NCI-H345 (cell line): ENCODE measurements around the gene NAALADL2.
A peak's percentile ranks its signal among the peaks of the same experiment; 100 is the strongest.
"Not testable (repeated sequence)": the region's sequence is repeated elsewhere in the genome, so short reads cannot be mapped to it uniquely, and the experiment has no call there.

Source experiments
- DNase-seq: peaks from one replicate; lab custom pipeline; 2025; lab: John Stamatoyannopoulos, UW

The NAALADL2 gene

GRCh38 chr3:175764722-175765121 is 905.6 kb downstream of the NAALADL2 start:
- DNase-seq: no peak

DNA sequence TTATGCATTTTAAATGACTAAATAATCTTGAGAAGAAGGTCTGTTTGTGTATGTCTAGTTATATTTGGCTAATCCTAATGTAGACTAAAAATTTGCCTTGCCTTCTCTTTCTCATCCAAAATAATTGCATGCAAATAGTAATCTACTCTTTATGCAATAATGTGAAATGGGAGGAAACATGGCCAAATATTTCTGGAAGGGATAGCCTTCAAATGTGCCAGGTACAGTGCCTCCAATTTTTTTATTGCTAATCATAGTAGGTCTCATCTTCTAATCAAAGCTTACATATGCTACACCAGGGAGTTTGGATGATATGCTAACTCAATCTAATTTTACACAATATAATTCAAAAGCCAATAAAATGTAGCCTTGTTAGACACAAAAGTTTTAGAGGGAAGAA is 911.3 kb downstream of the NAALADL2 start:
- no peak for DNase-seq

DNA sequence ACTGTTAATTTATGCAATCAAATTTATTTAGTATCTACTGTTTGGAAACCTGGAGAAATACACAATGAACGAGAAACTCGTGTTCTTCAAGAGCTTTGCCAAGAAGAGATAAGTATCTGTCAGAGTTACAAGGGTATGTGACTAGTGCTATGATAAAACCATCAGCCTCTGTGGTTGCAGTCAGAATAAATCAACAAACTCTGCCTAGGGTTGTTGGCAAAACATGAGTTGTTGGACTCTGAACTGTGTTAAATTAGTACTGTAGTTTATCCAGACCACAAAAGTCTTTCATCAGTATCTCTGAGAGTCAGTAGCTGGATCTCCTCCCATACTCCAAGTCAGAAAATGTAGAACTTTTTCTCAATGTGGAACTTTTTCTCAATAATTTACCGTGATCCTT is 918.4 kb downstream of the NAALADL2 start:
- no peak for DNase-seq

DNA sequence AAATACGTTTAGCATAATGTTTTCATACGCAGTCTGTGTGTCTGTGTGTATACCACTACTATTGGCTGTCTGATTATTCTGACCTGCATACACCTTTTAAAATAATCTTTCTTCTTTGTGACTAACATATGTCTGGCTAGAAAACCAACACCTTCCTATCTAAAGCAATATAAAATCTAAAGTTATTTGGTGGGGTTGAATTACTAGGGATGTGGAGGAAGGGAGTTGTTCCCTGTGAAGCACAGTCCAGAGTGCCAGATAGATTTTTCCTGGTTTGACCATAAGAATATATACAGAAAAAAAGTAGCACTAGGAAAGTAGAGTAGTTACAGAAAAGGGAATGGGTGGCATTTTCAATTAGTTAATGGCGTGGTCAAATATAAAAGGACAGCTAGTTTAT is 918.8 kb downstream of the NAALADL2 start:
- DNase-seq: no peak

- no peak for DNase-seq
Measured at GRCh38 chr3:175778994-175779393, 919.9 kb downstream of the NAALADL2 start.

GRCh38 chr3:175787109-175787508 is 928.0 kb downstream of the NAALADL2 start:
- DNase-seq: not testable (repeated sequence)

GRCh38 chr3:175792245-175792644 is 933.1 kb downstream of the NAALADL2 start:
- no peak for DNase-seq

DNA sequence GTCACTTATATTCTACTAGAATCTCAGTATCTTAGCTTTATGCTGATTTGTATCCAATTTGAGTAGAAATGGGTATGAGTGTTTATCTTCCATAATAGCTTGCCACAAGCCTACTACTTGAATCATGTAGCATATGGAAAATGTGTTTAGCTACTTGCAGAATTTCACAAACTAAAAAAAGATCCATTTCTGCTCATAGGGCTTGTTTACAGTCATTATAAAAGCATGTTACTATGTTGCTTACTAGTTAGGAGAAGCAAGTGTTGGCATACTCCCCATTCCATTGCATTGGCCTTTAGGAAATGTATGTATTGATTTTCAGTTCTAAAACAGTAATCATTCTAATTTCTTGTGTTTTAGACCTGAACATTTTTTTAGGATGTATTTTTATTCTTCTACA is 939.2 kb downstream of the NAALADL2 start:
- no peak for DNase-seq

DNA sequence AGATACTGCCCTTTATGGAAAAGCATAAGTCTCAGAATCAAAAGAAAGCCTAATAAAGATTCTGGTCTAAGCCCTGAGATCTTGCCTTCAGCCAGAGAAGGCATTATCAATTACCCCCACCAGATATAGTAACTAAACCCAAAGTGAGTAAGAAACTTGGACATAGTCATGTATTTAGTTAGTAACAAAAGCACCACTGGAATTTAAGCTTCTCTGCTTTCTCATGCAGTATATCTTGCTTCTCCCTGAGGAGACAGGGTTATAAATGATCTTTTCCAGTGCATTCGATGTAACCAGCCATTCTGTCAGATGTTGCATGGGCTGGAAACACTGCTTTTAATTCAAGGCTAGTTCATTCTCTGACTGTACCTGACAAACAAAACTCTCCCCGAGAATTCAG is 946.7 kb downstream of the NAALADL2 start:
- DNase-seq: no peak

GRCh38 chr3:175807175-175807574 is 948.0 kb downstream of the NAALADL2 start:
- DNase-seq: no peak

- DNase-seq: no peak
Measured at GRCh38 chr3:175818811-175819464, 959.8 kb downstream of the NAALADL2 start.

GRCh38 chr3:175822766-175823491 is 963.8 kb downstream of the NAALADL2 start:
- DNase-seq: peak; percentile 11

- not testable (repeated sequence) for DNase-seq
Measured at GRCh38 chr3:175825016-175825580, 966.0 kb downstream of the NAALADL2 start.

DNA sequence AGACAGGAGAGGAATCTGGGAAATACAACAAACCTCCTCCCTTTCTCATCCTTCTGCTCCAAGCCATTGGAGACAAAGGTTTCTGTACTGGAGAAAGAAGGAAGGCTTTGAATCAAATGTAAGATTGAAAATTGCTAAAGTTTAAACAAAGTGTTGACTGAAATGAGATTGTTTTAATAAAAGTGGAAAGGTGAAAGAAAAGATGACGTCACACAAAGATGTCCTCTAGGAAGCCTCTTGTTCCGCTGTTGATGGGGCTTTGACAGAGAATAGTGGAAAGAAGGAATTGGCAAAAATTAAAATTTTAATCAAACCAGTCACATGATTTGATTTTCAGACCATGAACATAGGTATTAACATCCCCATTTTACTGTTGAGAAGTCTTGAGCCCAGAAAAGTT is 967.6 kb downstream of the NAALADL2 start:
- DNase-seq: no peak

GRCh38 chr3:175829809-175830208 is 970.7 kb downstream of the NAALADL2 start:
- not testable (repeated sequence) for DNase-seq

GRCh38 chr3:175835763-175836162 is 976.6 kb downstream of the NAALADL2 start:
- not testable (repeated sequence) for DNase-seq

- DNase-seq: no peak
Measured at GRCh38 chr3:175836617-175837016, 977.5 kb downstream of the NAALADL2 start.

- DNase-seq: no peak
Measured at GRCh38 chr3:175837962-175838361, 978.8 kb downstream of the NAALADL2 start.

DNA sequence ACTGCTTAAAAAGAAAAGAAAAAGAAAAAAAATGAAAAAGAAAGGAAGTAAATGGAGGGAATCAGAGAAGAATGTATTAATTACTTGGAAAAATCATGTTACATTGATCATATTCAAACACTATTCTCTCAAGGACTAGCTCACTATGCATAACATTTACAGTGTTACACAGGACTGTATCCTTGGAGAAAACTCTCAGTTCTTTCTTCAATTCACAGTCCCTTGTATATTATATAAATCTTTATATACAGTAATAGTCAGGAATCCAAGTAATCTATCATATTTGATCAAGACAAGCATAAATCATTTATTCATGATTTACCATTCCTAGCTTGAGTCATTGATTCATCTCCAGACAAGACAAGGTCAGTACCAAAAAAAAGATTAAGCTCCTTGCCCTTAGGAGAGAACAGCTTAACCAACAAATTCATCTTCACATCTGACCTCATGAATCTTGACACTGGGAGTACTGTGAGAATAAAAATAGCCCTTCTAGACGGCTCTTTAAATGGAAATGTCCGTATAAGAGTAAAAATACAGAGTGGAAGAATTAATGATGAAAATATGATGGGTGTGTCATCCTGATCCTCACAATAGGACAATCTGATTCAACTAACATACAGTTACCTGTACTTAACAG is 980.4 kb downstream of the NAALADL2 start:
- DNase-seq: no peak

- no peak for DNase-seq
Measured at GRCh38 chr3:175851541-175851940, 992.4 kb downstream of the NAALADL2 start.

DNA sequence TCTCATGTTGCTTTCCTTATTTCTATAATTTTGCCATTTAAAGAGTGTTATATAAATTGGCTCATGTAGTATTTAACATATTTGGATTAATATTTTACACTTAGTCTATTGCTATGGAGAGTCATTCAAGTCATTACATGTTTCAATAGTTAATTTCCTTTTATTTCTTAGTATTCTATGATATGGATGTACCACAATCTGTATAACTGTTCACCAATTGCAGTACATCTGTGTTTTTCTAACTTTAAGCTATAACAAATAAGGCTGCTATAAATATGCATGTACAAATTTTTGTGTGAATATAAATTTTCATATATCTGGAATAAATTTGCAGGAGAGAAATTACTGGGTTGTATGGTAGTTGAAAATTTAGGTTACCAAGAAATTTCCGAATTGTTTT is 993.4 kb downstream of the NAALADL2 start:
- no peak for DNase-seq

- no peak for DNase-seq
Measured at GRCh38 chr3:175857666-175858270, 998.6 kb downstream of the NAALADL2 start.
